Measurements from ENCODE around the gene ANTXR1.

The ANTXR1 gene

GRCh38 chr2:68995916-68996315 lies 17.1 kb upstream of the ANTXR1 start:
- no peaks in the 10 kb centered on the region for H3F3A ChIP-seq (ENCODE audit: low read depth)
- no peaks in the 10 kb centered on the region for H4K20me1 ChIP-seq (ENCODE audit: insufficient read depth, low read length, poor library complexity, severe bottlenecking)
- TF ChIP-seq CTCF (conservative IDR thresholded peaks at IDR 0.05; ENCODE audit: low read length), result no peak
- TF ChIP-seq EZH2phosphoT487 (IDR thresholded peaks at IDR 0.05; ENCODE audit: borderline replicate concordance), result no peak
- H3K9ac ChIP-seq (ENCODE audit: low read depth, low read length, poor library complexity, severe bottlenecking), result no peak overlapping the region
- no peaks in the 10 kb centered on the region for H3K27me3 ChIP-seq (ENCODE audit: insufficient read depth, low read length, poor library complexity, severe bottlenecking)
- H3K9me3 ChIP-seq (ENCODE audit: insufficient read depth, low read depth, low read length), result no peaks in the 10 kb centered on the region
- no peaks in the 10 kb centered on the region for H3K4me1 ChIP-seq (ENCODE audit: insufficient read depth, low read length, poor library complexity, severe bottlenecking)
- no peaks in the 10 kb centered on the region for H3K9me2 ChIP-seq (replicated peaks; ENCODE audit: low read depth, low read length)
- H3K79me2 ChIP-seq (ENCODE audit: insufficient read depth, low read length), result no peaks in the 10 kb centered on the region
- H3K4me3 ChIP-seq (ENCODE audit: low read length, poor library complexity, severe bottlenecking), result no peak overlapping the region
- H3K36me3 ChIP-seq (ENCODE audit: insufficient read depth, low read length), result no peaks in the 10 kb centered on the region
- no peak overlapping the region for H3K4me2 ChIP-seq (ENCODE audit: low read depth, low read length, poor library complexity, severe bottlenecking)
- no peak overlapping the region for H2AFZ ChIP-seq (ENCODE audit: low read length)

GRCh38 chr2:68997401-68997800 lies 15.6 kb upstream of the ANTXR1 start:
- TF ChIP-seq EZH2phosphoT487 (IDR thresholded peaks at IDR 0.05; ENCODE audit: borderline replicate concordance) (no peak), CTCF (conservative IDR thresholded peaks at IDR 0.05; ENCODE audit: low read length) (no peak)
- Histone ChIP-seq H4K20me1 (ENCODE audit: insufficient read depth, low read length, poor library complexity, severe bottlenecking) (no peaks in the 10 kb centered on the region), H3K36me3 (ENCODE audit: insufficient read depth, low read length) (no peaks in the 10 kb centered on the region), H3K9me3 (ENCODE audit: insufficient read depth, low read depth, low read length) (no peaks in the 10 kb centered on the region), H3K4me2 (ENCODE audit: low read depth, low read length, poor library complexity, severe bottlenecking) (no peak overlapping the region), H2AFZ (ENCODE audit: low read length) (no peak overlapping the region), H3K9ac (ENCODE audit: low read depth, low read length, poor library complexity, severe bottlenecking) (no peak overlapping the region), H3K4me3 (ENCODE audit: low read length, poor library complexity, severe bottlenecking) (no peak overlapping the region), H3K27me3 (ENCODE audit: insufficient read depth, low read length, poor library complexity, severe bottlenecking) (no peaks in the 10 kb centered on the region), H3K79me2 (ENCODE audit: insufficient read depth, low read length) (no peaks in the 10 kb centered on the region), H3F3A (ENCODE audit: low read depth) (no peaks in the 10 kb centered on the region), H3K9me2 (replicated peaks; ENCODE audit: low read depth, low read length) (no peaks in the 10 kb centered on the region), H3K4me1 (ENCODE audit: insufficient read depth, low read length, poor library complexity, severe bottlenecking) (no peaks in the 10 kb centered on the region)

GRCh38 chr2:69001879-69002278 lies 11.1 kb upstream of the ANTXR1 start:
- H3K36me3 ChIP-seq (ENCODE audit: insufficient read depth, low read length), result no peaks in the 10 kb centered on the region

More at GRCh38 chr2:69001879-69002278, 11.1 kb upstream of the ANTXR1 start:
- no peaks in the 10 kb centered on the region for H3K27me3 ChIP-seq (ENCODE audit: insufficient read depth, low read length, poor library complexity, severe bottlenecking)
- no peak overlapping the region for H3K4me2 ChIP-seq (ENCODE audit: low read depth, low read length, poor library complexity, severe bottlenecking)
- no peaks in the 10 kb centered on the region for H3K9me2 ChIP-seq (replicated peaks; ENCODE audit: low read depth, low read length)
- no peak overlapping the region for H3K4me3 ChIP-seq (ENCODE audit: low read length, poor library complexity, severe bottlenecking)
- H3K9me3 ChIP-seq (ENCODE audit: insufficient read depth, low read depth, low read length), result no peaks in the 10 kb centered on the region
- no peaks in the 10 kb centered on the region for H4K20me1 ChIP-seq (ENCODE audit: insufficient read depth, low read length, poor library complexity, severe bottlenecking)
- H2AFZ ChIP-seq (ENCODE audit: low read length), result no peak overlapping the region
- no peak overlapping the region for H3K9ac ChIP-seq (ENCODE audit: low read depth, low read length, poor library complexity, severe bottlenecking)
- H3K79me2 ChIP-seq (ENCODE audit: insufficient read depth, low read length), result no peaks in the 10 kb centered on the region
- no peaks in the 10 kb centered on the region for H3K4me1 ChIP-seq (ENCODE audit: insufficient read depth, low read length, poor library complexity, severe bottlenecking)
- TF ChIP-seq CTCF (conservative IDR thresholded peaks at IDR 0.05; ENCODE audit: low read length) (no peak), EZH2phosphoT487 (IDR thresholded peaks at IDR 0.05; ENCODE audit: borderline replicate concordance) (no peak)
- no peaks in the 10 kb centered on the region for H3F3A ChIP-seq (ENCODE audit: low read depth)
